Activated naive CD8-positive, alpha-beta T cell treated with anti-CD3 and anti-CD28 coated beads, Interleukin-2, amount 50 U/mL, for 24 hours (primary cell): ENCODE data around the gene FGF12.

Experiments used
- ATAC-seq: fragments of 150-1000 bp; cut with Tn5 transposase; one replicate; pipeline ENCODE4 v1.10.0; 2021
- DNase-seq: peaks from one replicate; pipeline ENCODE4 v3.0.0; 2021
- H3K27ac Mint-ChIP-seq: one replicate; pipeline ENCODE4 v1.8.0; 2021; ENCODE audit warnings: mild to moderate bottlenecking, mixed read lengths
- H3K27me3 Mint-ChIP-seq: one replicate; pipeline ENCODE4 v1.8.0; 2021; ENCODE audit warnings: mixed read lengths
- H3K36me3 Mint-ChIP-seq: one replicate; pipeline ENCODE4 v1.8.0; 2021; ENCODE audit warnings: low read depth, mixed read lengths
- H3K4me1 Mint-ChIP-seq: one replicate; pipeline ENCODE4 v1.8.0; 2021; ENCODE audit warnings: mixed read lengths
- H3K4me3 Mint-ChIP-seq: one replicate; pipeline ENCODE4 v1.8.0; 2021; ENCODE audit warnings: mild to moderate bottlenecking, moderate library complexity, mixed read lengths
- H3K9me3 Mint-ChIP-seq: one replicate; pipeline ENCODE4 v1.8.0; 2021; ENCODE audit warnings: mixed read lengths

FGF12 gene

DNA sequence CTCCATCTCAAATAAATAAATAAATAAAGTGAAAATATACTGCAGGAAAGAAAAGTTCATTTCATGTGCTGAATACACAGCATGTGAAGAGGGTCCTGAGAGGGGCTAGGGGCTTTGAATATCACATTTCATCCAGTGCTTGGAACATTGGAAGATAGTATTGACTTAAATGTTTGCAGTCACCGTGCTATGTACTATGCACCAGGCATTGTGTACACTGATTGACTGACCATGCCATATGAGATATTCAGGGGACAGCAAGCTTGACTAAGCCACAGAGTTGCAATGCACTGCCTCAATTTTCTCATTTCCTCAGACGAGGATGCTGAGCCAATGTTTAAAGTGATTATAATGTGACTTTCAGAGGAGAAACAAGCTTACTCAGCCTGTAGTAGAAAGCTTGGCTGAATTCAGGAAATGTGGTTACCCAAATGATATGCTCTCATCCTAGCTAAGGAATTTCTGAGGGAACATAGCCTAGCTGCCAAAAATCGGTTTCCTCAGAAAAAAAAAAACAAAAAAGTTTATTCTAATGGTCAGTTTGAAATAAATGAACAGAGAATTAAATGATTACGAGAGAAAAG is 557.9 kb downstream of the FGF12 start:
- ATAC-seq: no peak
- H3K27ac Mint-ChIP-seq: no peak overlapping the region

GRCh38 chr3:192168202-192168601 is 559.1 kb downstream of the FGF12 start:
- no peak for DNase-seq
- no peak overlapping the region for H3K4me3 Mint-ChIP-seq
- no peaks in the 10 kb centered on the region for H3K27me3 Mint-ChIP-seq
- peaks cover 3% of the 10 kb centered on the region for H3K9me3 Mint-ChIP-seq
- H3K27ac Mint-ChIP-seq: no peak overlapping the region
- H3K4me1 Mint-ChIP-seq: no peaks in the 10 kb centered on the region
- H3K36me3 Mint-ChIP-seq: no peaks in the 10 kb centered on the region
- no peak for ATAC-seq

More for the DNA sequence above, 557.9 kb downstream of the FGF12 start:
- no peak for DNase-seq
- Mint-ChIP-seq H3K27me3 (no peaks in the 10 kb centered on the region), H3K4me3 (no peak overlapping the region), H3K9me3 (peaks cover 3% of the 10 kb centered on the region), H3K36me3 (no peaks in the 10 kb centered on the region), H3K4me1 (no peaks in the 10 kb centered on the region)

GRCh38 chr3:192165552-192165951 is 561.8 kb downstream of the FGF12 start:
- H3K4me1 Mint-ChIP-seq: no peaks in the 10 kb centered on the region
- H3K4me3 Mint-ChIP-seq: no peak overlapping the region
- DNase-seq: no peak
- no peaks in the 10 kb centered on the region for H3K36me3 Mint-ChIP-seq
- ATAC-seq: no peak
- peaks cover 10% of the 10 kb centered on the region for H3K9me3 Mint-ChIP-seq
- H3K27ac Mint-ChIP-seq: no peak overlapping the region
- no peaks in the 10 kb centered on the region for H3K27me3 Mint-ChIP-seq

GRCh38 chr3:192161661-192162060 is 565.7 kb downstream of the FGF12 start:
- ATAC-seq (no peak), DNase-seq (no peak)
- no peaks in the 10 kb centered on the region for H3K36me3 Mint-ChIP-seq
- no peaks in the 10 kb centered on the region for H3K4me1 Mint-ChIP-seq
- peaks cover 11% of the 10 kb centered on the region for H3K9me3 Mint-ChIP-seq
- no peaks in the 10 kb centered on the region for H3K27me3 Mint-ChIP-seq
- no peak overlapping the region for H3K27ac Mint-ChIP-seq
- H3K4me3 Mint-ChIP-seq: no peak overlapping the region

DNA sequence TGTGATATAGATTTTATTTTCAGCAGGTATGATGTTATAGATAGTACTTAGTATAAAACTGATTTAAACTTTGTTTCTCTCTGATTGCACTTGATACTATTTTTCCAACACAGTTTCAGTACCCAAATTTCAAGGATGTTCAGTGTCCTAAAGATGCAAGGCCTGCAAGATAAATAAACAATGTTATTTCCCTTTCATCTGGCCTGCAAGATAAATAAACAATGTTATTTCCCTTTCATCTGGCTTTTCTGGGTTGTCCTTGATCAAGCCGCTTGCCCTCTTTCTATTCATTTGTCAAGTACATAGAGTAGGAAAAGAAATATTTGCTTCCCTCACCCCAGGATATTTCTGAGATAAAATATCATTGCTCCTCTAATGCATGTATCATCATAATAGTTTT is 571.0 kb downstream of the FGF12 start:
- Mint-ChIP-seq H3K36me3 (no peaks in the 10 kb centered on the region), H3K4me3 (no peak overlapping the region), H3K27me3 (peaks cover 4% of the 10 kb centered on the region), H3K4me1 (no peaks in the 10 kb centered on the region), H3K9me3 (peaks cover 7% of the 10 kb centered on the region), H3K27ac (no peak overlapping the region)
- ATAC-seq (no peak), DNase-seq (no peak)

- Mint-ChIP-seq H3K36me3 (no peaks in the 10 kb centered on the region), H3K9me3 (peaks cover 4% of the 10 kb centered on the region), H3K27ac (no peak overlapping the region), H3K27me3 (peaks cover 4% of the 10 kb centered on the region), H3K4me1 (no peaks in the 10 kb centered on the region), H3K4me3 (no peak overlapping the region)
- DNase-seq (no peak), ATAC-seq (no peak)
Measured at GRCh38 chr3:192155194-192155593, 572.1 kb downstream of the FGF12 start.

GRCh38 chr3:192133271-192133670 is 594.1 kb downstream of the FGF12 start:
- Mint-ChIP-seq H3K4me3 (no peak overlapping the region), H3K4me1 (no peaks in the 10 kb centered on the region), H3K36me3 (no peaks in the 10 kb centered on the region), H3K9me3 (peaks cover 4% of the 10 kb centered on the region), H3K27ac (no peak overlapping the region), H3K27me3 (no peaks in the 10 kb centered on the region)
- no peak for DNase-seq
- ATAC-seq: no peak

- ATAC-seq (peak; percentile 40), DNase-seq (no peak)
- Mint-ChIP-seq H3K4me3 (no peak overlapping the region), H3K4me1 (no peaks in the 10 kb centered on the region), H3K27me3 (no peaks in the 10 kb centered on the region), H3K27ac (no peak overlapping the region), H3K36me3 (no peaks in the 10 kb centered on the region), H3K9me3 (peaks cover 4% of the 10 kb centered on the region)
Measured at GRCh38 chr3:192130534-192131132, 596.7 kb downstream of the FGF12 start.

- H3K4me3 Mint-ChIP-seq: no peak overlapping the region
- ATAC-seq: no peak
- no peaks in the 10 kb centered on the region for H3K27me3 Mint-ChIP-seq
Measured at GRCh38 chr3:192129586-192129985, 597.8 kb downstream of the FGF12 start.

GRCh38 chr3:192128922-192129321 is 598.4 kb downstream of the FGF12 start:
- no peak overlapping the region for H3K4me3 Mint-ChIP-seq
- no peaks in the 10 kb centered on the region for H3K27me3 Mint-ChIP-seq
- H3K4me1 Mint-ChIP-seq: no peaks in the 10 kb centered on the region
- DNase-seq (no peak), ATAC-seq (no peak)
- H3K9me3 Mint-ChIP-seq: peaks cover 4% of the 10 kb centered on the region
- H3K36me3 Mint-ChIP-seq: no peaks in the 10 kb centered on the region
- H3K27ac Mint-ChIP-seq: no peak overlapping the region

More at GRCh38 chr3:192129586-192129985, 597.8 kb downstream of the FGF12 start:
- DNase-seq: no peak
- Mint-ChIP-seq H3K4me1 (no peaks in the 10 kb centered on the region), H3K27ac (no peak overlapping the region), H3K9me3 (peaks cover 4% of the 10 kb centered on the region), H3K36me3 (no peaks in the 10 kb centered on the region)

DNA sequence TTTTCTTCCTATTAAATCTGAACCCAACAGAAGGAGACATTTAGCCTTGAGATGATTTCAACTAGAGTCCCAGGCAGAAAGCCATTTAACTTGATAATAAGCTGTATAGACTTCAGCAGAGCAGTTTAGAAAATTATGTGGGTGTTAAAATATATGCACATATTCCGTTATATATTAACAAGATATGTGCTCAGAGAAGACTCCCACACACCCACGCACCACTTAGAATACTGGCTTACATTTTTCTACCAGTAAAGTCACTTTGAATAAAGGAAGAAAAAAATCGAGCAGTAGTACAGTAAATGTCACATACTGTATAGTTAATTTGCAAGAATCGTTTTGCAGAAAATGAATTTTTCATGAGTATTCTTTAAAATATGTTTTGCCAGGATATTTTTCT is 599.3 kb downstream of the FGF12 start:
- no peak overlapping the region for H3K27ac Mint-ChIP-seq
- H3K27me3 Mint-ChIP-seq: no peaks in the 10 kb centered on the region
- peaks cover 4% of the 10 kb centered on the region for H3K9me3 Mint-ChIP-seq
- no peak overlapping the region for H3K4me3 Mint-ChIP-seq
- ATAC-seq (no peak), DNase-seq (no peak)
- H3K36me3 Mint-ChIP-seq: no peaks in the 10 kb centered on the region
- no peaks in the 10 kb centered on the region for H3K4me1 Mint-ChIP-seq

- Mint-ChIP-seq H3K4me3 (no peak overlapping the region), H3K27me3 (no peaks in the 10 kb centered on the region), H3K36me3 (no peaks in the 10 kb centered on the region), H3K27ac (no peak overlapping the region), H3K9me3 (no peaks in the 10 kb centered on the region), H3K4me1 (no peaks in the 10 kb centered on the region)
- ATAC-seq (no peak), DNase-seq (no peak)
Measured at GRCh38 chr3:192122832-192123594, 604.3 kb downstream of the FGF12 start.

GRCh38 chr3:192121923-192122322 is 605.4 kb downstream of the FGF12 start:
- Mint-ChIP-seq H3K4me1 (no peaks in the 10 kb centered on the region), H3K27me3 (no peaks in the 10 kb centered on the region), H3K9me3 (peaks cover 3% of the 10 kb centered on the region), H3K4me3 (no peak overlapping the region), H3K36me3 (no peaks in the 10 kb centered on the region), H3K27ac (no peak overlapping the region)
- DNase-seq: no peak
- no peak for ATAC-seq

DNA sequence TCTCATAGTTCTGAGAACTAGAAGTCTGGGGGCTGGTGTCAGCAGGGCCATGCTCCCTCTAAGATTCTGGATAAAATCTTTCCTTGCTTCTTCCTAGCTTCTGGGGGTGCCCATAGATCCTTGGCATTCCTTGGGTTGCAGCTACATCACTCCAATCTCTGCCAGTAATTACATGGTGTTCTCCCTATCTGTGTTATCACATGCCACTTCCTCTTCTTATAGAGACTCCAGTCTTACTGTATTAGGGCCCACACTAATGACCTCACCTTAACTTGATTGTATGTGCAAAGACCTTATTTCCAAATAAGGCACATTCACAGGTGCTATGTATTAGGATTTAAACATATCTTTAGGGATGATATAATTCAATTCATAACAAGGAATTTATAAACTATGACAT is 618.5 kb downstream of the FGF12 start:
- Mint-ChIP-seq H3K9me3 (no peaks in the 10 kb centered on the region), H3K27me3 (no peaks in the 10 kb centered on the region), H3K27ac (no peak overlapping the region), H3K4me3 (no peak overlapping the region), H3K4me1 (no peaks in the 10 kb centered on the region), H3K36me3 (no peaks in the 10 kb centered on the region)
- ATAC-seq (no peak), DNase-seq (no peak)

GRCh38 chr3:192106543-192106942 is 620.8 kb downstream of the FGF12 start:
- Mint-ChIP-seq H3K27me3 (no peaks in the 10 kb centered on the region), H3K36me3 (no peaks in the 10 kb centered on the region), H3K9me3 (peaks cover 4% of the 10 kb centered on the region), H3K27ac (no peak overlapping the region), H3K4me1 (no peaks in the 10 kb centered on the region), H3K4me3 (no peak overlapping the region)
- DNase-seq (no peak), ATAC-seq (no peak)
